Activated B cell treated with CpG ODN at 0.5 μM for 24 hours (primary cell): ENCODE results near the gene AKAP3. TPM values are rescaled to one million over a fixed set of nuclear protein-coding genes. Genes with fewer than 3 reads are reported as not detected.
A peak's percentile ranks its signal among the peaks of the same experiment; 100 is the strongest.

Experiments
- ATAC-seq: fragments of 200-7000 bp; cut with Tn5 transposase; one replicate; pipeline ENCODE4 v1.10.0; 2021; ENCODE audit warnings: low read depth, mild to moderate bottlenecking, moderate library complexity
- CTCF ChIA-PET: fragments of 350-600 bp; sonication (Branson Sonifier 250); formaldehyde crosslinking; loops from one replicate; lab custom pipeline; 2021; ENCODE audit warnings: antibody characterized with exemption; lab: Charles Lee
- POLR2A ChIA-PET: fragments of 350-600 bp; sonication (Branson Sonifier 250); formaldehyde crosslinking; loops from one replicate; lab custom pipeline; 2021; ENCODE audit warnings: antibody characterized with exemption; lab: Charles Lee
- DNase-seq: peaks from one replicate; pipeline ENCODE4 v3.0.0; 2022
- H3K27ac Mint-ChIP-seq: one replicate; pipeline ENCODE4 v1.8.0; 2020; ENCODE audit warnings: mixed read lengths
- H3K27me3 Mint-ChIP-seq: one replicate; pipeline ENCODE4 v1.8.0; 2021; ENCODE audit warnings: mixed read lengths
- H3K36me3 Mint-ChIP-seq: one replicate; pipeline ENCODE4 v1.8.0; 2021; ENCODE audit warnings: low read depth, mixed read lengths
- H3K4me1 Mint-ChIP-seq: one replicate; pipeline ENCODE4 v1.8.0; 2021; ENCODE audit warnings: mixed read lengths
- H3K4me3 Mint-ChIP-seq: one replicate; pipeline ENCODE4 v1.8.0; 2020; ENCODE audit warnings: mild to moderate bottlenecking, mixed read lengths
- H3K9me3 Mint-ChIP-seq: one replicate; pipeline ENCODE4 v1.8.0; 2020; ENCODE audit warnings: mixed read lengths
- intact Hi-C: fragments of 100-400 bp; cut with micrococcal nuclease; formaldehyde crosslinking; loops from one replicate; pipeline ENCODE4 v1.15.1; 2024
- total RNA-seq: library from RNA; stranded (reverse); gene quantifications from 2 replicates; pipeline ENCODE4 v1.2.3, GENCODE V29; 2022
- TF ChIP-seq, protein P1 (sequence below): fragments of 200-600 bp; IDR thresholded peaks from one replicate; pipeline ENCODE4 v1.8.0; 2022; ENCODE audit warnings: antibody characterized with exemption, mild to moderate bottlenecking

The AKAP3 gene
- total RNA-seq, 1 donor from 2014 or later: 3.4 TPM

GRCh38 chr12:4607056-4607455 lies 41.8 kb downstream of the AKAP3 start:
- CTCF ChIA-PET: no interaction called here
- H3K27me3 Mint-ChIP-seq: no peaks in the 10 kb centered on the region
- POLR2A ChIA-PET: interaction anchor here (0.6 kb wide), 1 partner anchor 214 kb away, joined by 3 read pairs; no protein-coding TSS in a partner anchor
- H3K4me1 Mint-ChIP-seq: peaks cover 19% of the 10 kb centered on the region
- H3K36me3 Mint-ChIP-seq: peaks cover 39% of the 10 kb centered on the region
- H3K4me3 Mint-ChIP-seq: no peak overlapping the region
- no peak overlapping the region for H3K27ac Mint-ChIP-seq
- H3K9me3 Mint-ChIP-seq: no peaks in the 10 kb centered on the region
- DNase-seq: no peak
- no peak for ATAC-seq
- TF ChIP-seq, protein P1, sequence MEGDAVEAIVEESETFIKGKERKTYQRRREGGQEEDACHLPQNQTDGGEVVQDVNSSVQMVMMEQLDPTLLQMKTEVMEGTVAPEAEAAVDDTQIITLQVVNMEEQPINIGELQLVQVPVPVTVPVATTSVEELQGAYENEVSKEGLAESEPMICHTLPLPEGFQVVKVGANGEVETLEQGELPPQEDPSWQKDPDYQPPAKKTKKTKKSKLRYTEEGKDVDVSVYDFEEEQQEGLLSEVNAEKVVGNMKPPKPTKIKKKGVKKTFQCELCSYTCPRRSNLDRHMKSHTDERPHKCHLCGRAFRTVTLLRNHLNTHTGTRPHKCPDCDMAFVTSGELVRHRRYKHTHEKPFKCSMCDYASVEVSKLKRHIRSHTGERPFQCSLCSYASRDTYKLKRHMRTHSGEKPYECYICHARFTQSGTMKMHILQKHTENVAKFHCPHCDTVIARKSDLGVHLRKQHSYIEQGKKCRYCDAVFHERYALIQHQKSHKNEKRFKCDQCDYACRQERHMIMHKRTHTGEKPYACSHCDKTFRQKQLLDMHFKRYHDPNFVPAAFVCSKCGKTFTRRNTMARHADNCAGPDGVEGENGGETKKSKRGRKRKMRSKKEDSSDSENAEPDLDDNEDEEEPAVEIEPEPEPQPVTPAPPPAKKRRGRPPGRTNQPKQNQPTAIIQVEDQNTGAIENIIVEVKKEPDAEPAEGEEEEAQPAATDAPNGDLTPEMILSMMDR: no peak
- intact Hi-C loops: no loop called here

- Mint-ChIP-seq H3K27me3 (no peaks in the 10 kb centered on the region), H3K9me3 (no peaks in the 10 kb centered on the region), H3K4me1 (peaks cover 19% of the 10 kb centered on the region), H3K36me3 (peaks cover 19% of the 10 kb centered on the region), H3K4me3 (peak overlapping the region; percentile 98), H3K27ac (peak overlapping the region; percentile 91)
- peak; percentile 97 for ATAC-seq
- DNase-seq: peak; percentile 66
- ChIA-PET POLR2A (interaction anchor here (1.2 to 1.3 kb wide), 3 partner anchors 34 to 44 kb away, joined by 3 to 9 read pairs (median 4); partner anchors contain the start of genes AKAP3 and NDUFA9), CTCF (interaction anchor here (0.6 to 1.6 kb wide), 8 partner anchors 18 to 154 kb away, joined by 3 to 8 read pairs (median 3); partner anchors contain the start of genes AKAP3, NDUFA9 and RAD51AP1)
- TF ChIP-seq, protein P1: peak; percentile 84
- intact Hi-C loops: loop anchor here (1.0 to 2.0 kb wide), 5 partner anchors 37 to 224 kb away; partner anchors contain the start of gene RAD51AP1
Measured at GRCh38 chr12:4604684-4605193, 44.1 kb downstream of the AKAP3 start.

GRCh38 chr12:4603946-4604345 lies 44.9 kb downstream of the AKAP3 start:
- no peaks in the 10 kb centered on the region for H3K27me3 Mint-ChIP-seq
- POLR2A ChIA-PET: interaction anchor here (1.3 kb wide), 2 partner anchors 37 to 45 kb away, joined by 4 to 9 read pairs; partner anchors contain the start of genes AKAP3 and NDUFA9
- intact Hi-C loops: loop anchor here (1.0 to 2.0 kb wide), 5 partner anchors 37 to 225 kb away; partner anchors contain the start of gene RAD51AP1
- H3K36me3 Mint-ChIP-seq: peaks cover 17% of the 10 kb centered on the region
- H3K4me1 Mint-ChIP-seq: peaks cover 19% of the 10 kb centered on the region
- ATAC-seq: no peak
- no peak overlapping the region for H3K27ac Mint-ChIP-seq
- H3K4me3 Mint-ChIP-seq: no peak overlapping the region
- H3K9me3 Mint-ChIP-seq: no peaks in the 10 kb centered on the region
- DNase-seq: no peak
- TF ChIP-seq, protein P1: no peak
- CTCF ChIA-PET: interaction anchor here (0.6 to 1.6 kb wide), 5 partner anchors 40 to 89 kb away, joined by 3 to 8 read pairs (median 3); partner anchors contain the start of genes AKAP3, NDUFA9 and RAD51AP1

GRCh38 chr12:4603421-4603820 lies 45.4 kb downstream of the AKAP3 start:
- TF ChIP-seq, protein P1: no peak
- CTCF ChIA-PET: no interaction called here
- Mint-ChIP-seq H3K27ac (no peak overlapping the region), H3K27me3 (no peaks in the 10 kb centered on the region), H3K4me1 (peaks cover 19% of the 10 kb centered on the region), H3K36me3 (peaks cover 14% of the 10 kb centered on the region), H3K9me3 (no peaks in the 10 kb centered on the region), H3K4me3 (no peak overlapping the region)
- POLR2A ChIA-PET: no interaction called here
- ATAC-seq (no peak), DNase-seq (no peak)
- intact Hi-C loops: no loop called here

DNA sequence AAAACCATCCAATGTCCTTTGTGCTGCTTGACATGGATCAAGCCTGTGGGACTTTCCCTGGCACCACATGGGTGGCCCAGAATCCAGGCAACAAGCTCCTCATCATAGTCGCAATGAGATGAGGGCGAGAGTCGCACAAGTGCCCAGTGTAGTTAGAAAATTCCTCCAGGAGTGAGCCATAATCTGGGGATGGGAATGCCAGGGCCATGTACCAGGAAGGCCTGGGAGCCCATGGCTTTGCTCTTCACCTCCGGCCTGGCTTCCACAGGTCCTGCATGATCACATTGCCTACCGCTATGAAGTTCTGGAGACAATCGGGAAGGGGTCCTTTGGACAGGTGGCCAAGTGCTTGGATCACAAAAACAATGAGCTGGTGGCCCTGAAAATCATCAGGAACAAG lies 53.0 kb downstream of the AKAP3 start:
- Mint-ChIP-seq H3K27ac (no peak overlapping the region), H3K36me3 (peaks cover 16% of the 10 kb centered on the region), H3K27me3 (no peaks in the 10 kb centered on the region), H3K4me1 (no peaks in the 10 kb centered on the region), H3K9me3 (no peaks in the 10 kb centered on the region), H3K4me3 (no peak overlapping the region)
- no peak for DNase-seq
- TF ChIP-seq, protein P1: no peak
- POLR2A ChIA-PET: no interaction called here
- no peak for ATAC-seq
- CTCF ChIA-PET: no interaction called here
- intact Hi-C loops: no loop called here
